ENCODE measurements around the gene LZTS2. TPM values are rescaled to one million over a fixed set of nuclear protein-coding genes. Genes with fewer than 3 reads are reported as not detected.

LZTS2 gene
- total RNA-seq, 1 experiment from 2014 or later, result 93.0 TPM

DNA sequence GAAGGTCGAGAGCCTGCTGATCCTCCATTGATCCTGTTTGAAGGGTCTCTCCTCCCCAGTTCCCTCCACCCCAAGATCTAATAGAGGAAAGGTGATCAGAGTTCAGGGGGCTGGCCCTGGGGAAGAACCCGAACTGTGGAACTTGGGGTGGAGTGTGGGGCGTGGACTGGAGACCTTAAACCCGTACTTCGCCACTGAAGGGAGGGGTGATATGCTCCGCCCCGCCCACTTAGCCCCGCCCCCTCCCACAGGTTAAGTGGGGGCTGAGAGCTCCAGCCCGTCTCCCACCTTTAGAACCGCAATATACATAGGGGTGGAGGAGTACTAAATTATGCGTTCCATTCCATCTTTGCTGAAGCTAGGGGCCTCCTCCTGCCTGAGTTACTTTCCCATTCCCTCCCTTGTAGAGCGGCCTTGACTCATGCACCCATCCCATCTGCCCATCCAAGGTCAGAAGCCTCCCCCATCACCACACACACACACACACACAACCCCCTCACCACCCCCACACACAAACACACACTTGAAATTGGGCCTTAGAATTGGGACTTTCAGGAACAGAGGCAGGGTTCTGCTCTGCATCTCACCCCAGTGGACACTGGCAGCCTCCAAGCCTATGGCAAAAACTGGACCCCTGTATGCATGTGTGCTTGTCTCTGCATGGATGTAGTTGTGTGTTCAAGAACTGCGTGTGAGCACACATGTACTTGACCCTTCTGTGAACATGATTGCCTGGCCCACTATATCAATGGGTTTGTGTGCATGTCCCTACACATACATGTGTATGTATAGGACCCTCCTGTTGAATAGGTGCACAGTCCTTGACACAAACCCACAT lies 29.3 kb upstream of the LZTS2 start:
- Histone ChIP-seq H2AFZ (ENCODE audit: low read depth, low read length, poor library complexity, severe bottlenecking) (peak overlapping the region; percentile 91), H3K36me3 (ENCODE audit: control insufficient read depth in 1 of 2, insufficient read depth in 2 of 2, low read length in 2 of 2) (peaks cover 0 to 4% of the 10 kb centered on the region in 2 experiments; a peak in 2 of 4 replicates), H3K9ac (ENCODE audit: low read length) (peak overlapping the region; percentile 75), H3K27ac (ENCODE audit: low read depth, low read length) (no peak overlapping the region; the same call in 1 of the 2 replicates), H3K79me2 (ENCODE audit: insufficient read depth, low read length) (no peaks in the 10 kb centered on the region), H3K4me2 (ENCODE audit: low read length) (peak overlapping the region; percentile 98), H3K9me3 (ENCODE audit: control insufficient read depth in 1 of 2, insufficient read depth in 1 of 2, low read depth in 1 of 2, low read length in 2 of 2) (no peaks in the 10 kb centered on the region), H3K9me2 (ENCODE audit: insufficient read depth) (no peaks in the 10 kb centered on the region), H3K4me1 (ENCODE audit: control insufficient read depth in 1 of 2, insufficient read depth in 2 of 2, low read length in 2 of 2) (peaks cover 7 to 32% of the 10 kb centered on the region in 2 experiments; a peak in 3 of 4 replicates), H3K4me3 (replicated peaks in 1 of 2; ENCODE audit: low read depth in 1 of 2, low read length in 2 of 2) (peak overlapping the region; percentile 66 to 86), H3K27me3 (ENCODE audit: insufficient read depth, low read length) (no peaks in the 10 kb centered on the region), H4K20me1 (ENCODE audit: insufficient read depth) (no peaks in the 10 kb centered on the region)
- peak; percentile 61 for ATAC-seq
- TF ChIP-seq POLR2AphosphoS5 (IDR thresholded peaks at IDR 0.05; ENCODE audit: low read depth, low read length) (0 out of 2 replicates have a peak, but pooled peaks have one; percentile 22), CEBPB (IDR thresholded peaks at IDR 0.05; ENCODE audit: low read depth) (no peak)
- CTCF ChIA-PET, result interaction anchor here (1.0 to 1.7 kb wide), 3 partner anchors 11 to 44 kb away, joined by 4 to 9 read pairs (median 5); no protein-coding TSS in a partner anchor
- intact Hi-C loops (cut with micrococcal nuclease), result no loop called here
- DNase-seq (ENCODE audit: low read depth, low spot score), result peak; percentile 26
- BruUV-seq (replicated peaks), result TSS peak; percentile 25
- RAD21 ChIA-PET (ENCODE audit: low non-redundant PET in 1 of 2, low total read pairs in 2 of 2, uncharacterized antibody in 2 of 2, unreplicated experiment in 2 of 2), result no interaction called here
- POLR2A ChIA-PET, result interaction anchor here (0.7 kb wide), 1 partner anchor 13 kb away, joined by 3 read pairs; no protein-coding TSS in a partner anchor

DNA sequence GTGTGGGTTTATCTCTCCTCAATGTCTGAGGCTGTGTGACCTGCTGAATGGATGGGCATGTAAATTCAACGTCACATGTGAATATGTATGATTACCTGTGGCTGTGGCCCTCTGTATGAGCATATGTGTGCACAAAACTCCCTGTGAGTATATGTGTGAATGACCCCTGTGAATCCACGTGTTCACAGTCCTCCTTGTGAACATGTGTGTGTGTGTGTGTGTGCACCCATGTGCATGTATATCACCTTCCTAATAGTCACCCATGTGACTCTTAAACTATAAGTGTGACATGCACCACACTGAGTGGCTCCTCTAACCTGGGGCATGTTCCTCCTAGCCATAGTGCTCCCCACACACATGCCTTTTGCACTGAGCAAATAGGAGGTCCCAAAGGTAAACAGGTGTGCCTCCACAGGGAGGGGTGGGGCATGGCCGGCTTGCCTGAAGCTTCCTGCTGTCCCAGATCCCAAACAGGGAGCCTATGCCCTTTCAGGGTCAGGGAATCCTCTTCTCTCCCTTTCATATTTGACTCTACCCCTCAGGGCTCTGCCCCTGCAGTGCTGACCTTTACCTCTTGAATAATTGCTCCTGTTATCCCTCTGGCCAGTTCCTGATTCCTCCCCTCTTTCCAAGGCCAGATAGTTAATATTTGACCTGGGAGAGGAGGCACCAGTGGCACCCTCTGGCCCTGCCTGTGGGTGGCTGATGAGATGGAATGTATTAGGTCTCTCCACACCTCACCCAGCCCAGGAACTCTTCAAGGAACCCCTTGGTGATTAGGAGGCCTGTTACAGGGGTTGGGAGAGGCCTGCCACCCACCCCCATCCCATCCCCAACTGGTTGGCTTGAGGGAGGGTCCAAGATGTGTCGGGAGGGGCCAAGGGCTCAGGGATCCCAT lies 28.4 kb upstream of the LZTS2 start:
- no peak for DNase-seq (ENCODE audit: low read depth, low spot score)
- RAD21 ChIA-PET (ENCODE audit: low non-redundant PET in 1 of 2, low total read pairs in 2 of 2, uncharacterized antibody in 2 of 2, unreplicated experiment in 2 of 2), result no interaction called here
- POLR2A ChIA-PET, result interaction anchor here (0.7 kb wide), 1 partner anchor 14 kb away, joined by 3 read pairs; no protein-coding TSS in a partner anchor

More for the DNA sequence above, 28.4 kb upstream of the LZTS2 start:
- peak overlapping the region; percentile 98 for H3K4me2 ChIP-seq (ENCODE audit: low read length)
- TF ChIP-seq ZFX (IDR thresholded peaks at IDR 0.05), result no peak
- no peak for TF ChIP-seq TCF7L2 (IDR thresholded peaks at IDR 0.05; ENCODE audit: borderline replicate concordance, extremely low read depth, insufficient read depth, insufficient read length)
- TF ChIP-seq EZH2phosphoT487 (IDR thresholded peaks at IDR 0.05; ENCODE audit: borderline replicate concordance), result no peak
- no peak for TF ChIP-seq FOSL1 (IDR thresholded peaks at IDR 0.05; ENCODE audit: low read depth)
- TF ChIP-seq POLR2A (IDR thresholded peaks at IDR 0.05; ENCODE audit: borderline replicate concordance, extremely low read depth, insufficient read depth, insufficient read length), result no peak
- no peak for TF ChIP-seq JUND (IDR thresholded peaks at IDR 0.05)
- no peak for TF ChIP-seq CBX3 (IDR thresholded peaks at IDR 0.05; ENCODE audit: low read depth)
- TF ChIP-seq, protein P1, sequence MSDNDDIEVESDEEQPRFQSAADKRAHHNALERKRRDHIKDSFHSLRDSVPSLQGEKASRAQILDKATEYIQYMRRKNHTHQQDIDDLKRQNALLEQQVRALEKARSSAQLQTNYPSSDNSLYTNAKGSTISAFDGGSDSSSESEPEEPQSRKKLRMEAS (IDR thresholded peaks at IDR 0.05), result no peak
- no peak for TF ChIP-seq CEBPB (IDR thresholded peaks at IDR 0.05; ENCODE audit: low read depth)
- no peak for TF ChIP-seq RAD21 (IDR thresholded peaks at IDR 0.05; ENCODE audit: low read depth)
- TF ChIP-seq EZH2 (IDR thresholded peaks at IDR 0.05), result no peak
- TF ChIP-seq YY1 (IDR thresholded peaks at IDR 0.05; ENCODE audit: extremely low read depth, insufficient replicate concordance, low read depth, low read length), result no peak
- no peak for TF ChIP-seq ZNF274 (IDR thresholded peaks at IDR 0.05; ENCODE audit: low read depth, low read length)
- H3K4me3 ChIP-seq (replicated peaks in 1 of 2; ENCODE audit: low read depth in 1 of 2, low read length in 2 of 2), result no peak overlapping the region
- no peak overlapping the region; the same call in 1 of the 2 replicates for H3K9ac ChIP-seq (ENCODE audit: low read length)
- no peaks in the 10 kb centered on the region for H4K20me1 ChIP-seq (ENCODE audit: insufficient read depth)
- ATAC-seq, result no peak
- H3K9me3 ChIP-seq (ENCODE audit: control insufficient read depth in 1 of 2, insufficient read depth in 1 of 2, low read depth in 1 of 2, low read length in 2 of 2), result no peaks in the 10 kb centered on the region
- intact Hi-C loops (cut with micrococcal nuclease), result no loop called here
- BruUV-seq (replicated peaks), result no TSS peak
- H3K9me2 ChIP-seq (ENCODE audit: insufficient read depth), result no peaks in the 10 kb centered on the region
- no peak overlapping the region for H2AFZ ChIP-seq (ENCODE audit: low read depth, low read length, poor library complexity, severe bottlenecking)
- H3K79me2 ChIP-seq (ENCODE audit: insufficient read depth, low read length), result no peaks in the 10 kb centered on the region
- peaks cover 0 to 4% of the 10 kb centered on the region in 2 experiments; a peak in 2 of 4 replicates for H3K36me3 ChIP-seq (ENCODE audit: control insufficient read depth in 1 of 2, insufficient read depth in 2 of 2, low read length in 2 of 2)
- CTCF ChIA-PET, result no interaction called here
- peak overlapping the region; percentile 6; the same call in 1 of the 2 replicates for H3K27ac ChIP-seq (ENCODE audit: low read depth, low read length)
- H3K4me1 ChIP-seq (ENCODE audit: control insufficient read depth in 1 of 2, insufficient read depth in 2 of 2, low read length in 2 of 2), result peaks cover 7 to 32% of the 10 kb centered on the region in 2 experiments; a peak in 3 of 4 replicates
- H3K27me3 ChIP-seq (ENCODE audit: insufficient read depth, low read length), result no peaks in the 10 kb centered on the region
